H9 (cell line): Measurements from ENCODE around the gene SLC36A2. TPM values are rescaled to one million over a fixed set of nuclear protein-coding genes. Genes with fewer than 3 reads are reported as not detected.

Source experiments
- DNase-seq: peaks from one replicate; pipeline ENCODE4 v3.0.0-alpha.2; 2017
- H2AFZ ChIP-seq: one replicate; pipeline ENCODE4 v1.6.1; 2013; ENCODE audit warnings: mild to moderate bottlenecking, low read length, control low read depth, moderate library complexity
- H2AK5ac ChIP-seq: 2 replicates; pipeline ENCODE4 v1.6.1; 2013; ENCODE audit warnings: low read length, control low read depth, mixed read lengths; ENCODE audit not compliant: insufficient read length
- H2BK120ac ChIP-seq: one replicate; pipeline ENCODE4 v1.6.1; 2013; ENCODE audit warnings: low read depth, mild to moderate bottlenecking, low read length, control low read depth, inconsistent platforms; ENCODE audit not compliant: poor library complexity, severe bottlenecking
- H2BK12ac ChIP-seq: 2 replicates; pipeline ENCODE4 v1.6.1; 2013; ENCODE audit warnings: low read length, control low read depth, mixed read lengths, low read depth; ENCODE audit not compliant: insufficient read length
- H2BK15ac ChIP-seq: 2 replicates; pipeline ENCODE4 v1.6.1; 2013; ENCODE audit warnings: low read depth, low read length, control low read depth
- H2BK20ac ChIP-seq: one replicate; pipeline ENCODE4 v1.6.1; 2013; ENCODE audit warnings: low read depth, mild to moderate bottlenecking, low read length, control low read depth, inconsistent platforms; ENCODE audit not compliant: poor library complexity, severe bottlenecking
- H2BK5ac ChIP-seq: 2 replicates; pipeline ENCODE4 v1.6.1; 2013; ENCODE audit warnings: low read length, control low read depth, mixed read lengths; ENCODE audit not compliant: insufficient read length
- H3K14ac ChIP-seq: 2 replicates; pipeline ENCODE4 v1.6.1; 2013; ENCODE audit warnings: low read length, control low read depth; ENCODE audit not compliant: insufficient read depth
- H3K18ac ChIP-seq: 2 replicates; pipeline ENCODE4 v1.6.1; 2013; ENCODE audit warnings: low read depth, mild to moderate bottlenecking, mixed read lengths, low read length, control low read depth; ENCODE audit not compliant: insufficient read length
- H3K23ac ChIP-seq: 2 replicates; pipeline ENCODE4 v1.6.1; 2013; ENCODE audit warnings: low read length, control low read depth, mixed read lengths, low read depth; ENCODE audit not compliant: insufficient read length
- H3K23me2 ChIP-seq: 2 replicates; pipeline ENCODE4 v1.6.1; 2013; ENCODE audit warnings: low read depth, mild to moderate bottlenecking, mixed read lengths, low read length, control low read depth; ENCODE audit not compliant: insufficient read length, poor library complexity, severe bottlenecking
- H3K27ac ChIP-seq: 2 replicates; pipeline ENCODE4 v1.5.1; 2013; ENCODE audit warnings: low read length, control low read depth, mixed read lengths, low read depth; ENCODE audit not compliant: insufficient read length
- H3K27me3 ChIP-seq: 2 replicates; pipeline ENCODE4 v1.6.1; 2013; ENCODE audit warnings: low read length, control low read depth, inconsistent platforms; ENCODE audit not compliant: insufficient read depth
- H3K4ac ChIP-seq: 2 replicates; pipeline ENCODE4 v1.6.1; 2013; ENCODE audit warnings: low read depth, mild to moderate bottlenecking, control low read depth, inconsistent platforms, low read length, moderate library complexity
- H3K4me1 ChIP-seq: 2 replicates; pipeline ENCODE4 v1.6.1; 2013; ENCODE audit warnings: low read length, control low read depth, inconsistent platforms; ENCODE audit not compliant: insufficient read depth
- H3K4me2 ChIP-seq: 2 replicates; pipeline ENCODE4 v1.6.1; 2013; ENCODE audit warnings: low read length, control low read depth, mixed read lengths; ENCODE audit not compliant: insufficient read length, insufficient read depth
- H3K56ac ChIP-seq: 2 replicates; pipeline ENCODE4 v1.6.1; 2013; ENCODE audit warnings: low read depth, mild to moderate bottlenecking, mixed read lengths, low read length, control low read depth; ENCODE audit not compliant: insufficient read length
- H3K79me1 ChIP-seq: 2 replicates; pipeline ENCODE4 v1.6.1; 2013; ENCODE audit warnings: low read depth, mild to moderate bottlenecking, moderate library complexity, low read length, control low read depth, inconsistent platforms; ENCODE audit not compliant: insufficient read depth, poor library complexity, severe bottlenecking
- H3K79me2 ChIP-seq: 2 replicates; pipeline ENCODE4 v1.6.1; 2013; ENCODE audit warnings: low read length, control low read depth, inconsistent platforms; ENCODE audit not compliant: insufficient read depth
- H3K9ac ChIP-seq: 2 replicates; pipeline ENCODE4 v1.6.1; 2013; ENCODE audit warnings: low read length, control low read depth, mixed read lengths; ENCODE audit not compliant: insufficient read length; ENCODE audit errors: extremely low read depth
- H3K9me3 ChIP-seq: one replicate; pipeline ENCODE4 v1.6.1; 2013; ENCODE audit warnings: low read depth, low read length, inconsistent platforms; ENCODE audit not compliant: control insufficient read depth
- H3T11ph ChIP-seq: one replicate; pipeline ENCODE4 v1.6.1; 2013; ENCODE audit warnings: mild to moderate bottlenecking, low read length, control low read depth, inconsistent platforms
- H4K20me1 ChIP-seq: one replicate; pipeline ENCODE4 v1.6.1; 2013; ENCODE audit not compliant: control insufficient read depth, insufficient read length, insufficient read depth
- H4K5ac ChIP-seq: 2 replicates; pipeline ENCODE4 v1.6.1; 2013; ENCODE audit warnings: low read depth, mild to moderate bottlenecking, mixed read lengths, low read length, control low read depth; ENCODE audit not compliant: insufficient read length
- H4K8ac ChIP-seq: replicated peaks from 2 replicates; pipeline ENCODE4 v1.6.1; 2013; ENCODE audit warnings: low read length, control low read depth, mixed read lengths, low read depth; ENCODE audit not compliant: insufficient read length
- H4K91ac ChIP-seq: 2 replicates; pipeline ENCODE4 v1.6.1; 2013; ENCODE audit warnings: low read depth, mild to moderate bottlenecking, moderate library complexity, mixed read lengths, low read length, control low read depth; ENCODE audit not compliant: insufficient read length
- H3K27ac Mint-ChIP-seq, 3 experiments: 2 replicates in 2 of 3; 3 replicates in 1 of 3; pipeline ENCODE4 v1.8.0; 2020 to 2021; ENCODE audit warnings: mixed read lengths in 3 of 3, mild to moderate bottlenecking in 1 of 3, moderate library complexity in 1 of 3
- H3K27me3 Mint-ChIP-seq: 2 replicates; pipeline ENCODE4 v1.8.0; 2021; ENCODE audit warnings: low read depth, mild to moderate bottlenecking, moderate library complexity, mixed read lengths
- H3K36me3 Mint-ChIP-seq, 3 experiments: 2 replicates in 2 of 3; 3 replicates in 1 of 3; pipeline ENCODE4 v1.8.0; 2020 to 2021; ENCODE audit warnings: low read depth in 3 of 3, mixed read lengths in 3 of 3; ENCODE audit not compliant: insufficient read depth in 1 of 3
- H3K4me1 Mint-ChIP-seq, 2 experiments: 2 replicates each; pipeline ENCODE4 v1.8.0; 2020; ENCODE audit warnings: mixed read lengths in 2 of 2
- H3K4me3 Mint-ChIP-seq, 2 experiments: 2 replicates in 1 of 2; 3 replicates in 1 of 2; pipeline ENCODE4 v1.8.0; 2020 to 2021; ENCODE audit warnings: mild to moderate bottlenecking in 2 of 2, mixed read lengths in 2 of 2, moderate library complexity in 1 of 2
- H3K9me3 Mint-ChIP-seq, 2 experiments: 2 replicates in 1 of 2; 3 replicates in 1 of 2; pipeline ENCODE4 v1.8.0; 2020; ENCODE audit warnings: mild to moderate bottlenecking in 2 of 2, mixed read lengths in 2 of 2, moderate library complexity in 1 of 2
- WGBS: extraction: QIAGEN DNeasy Blood & Tissue Kit; methylation state at CpG from one replicate; pipeline ENCODE4 v1.1.7; 2013; ENCODE audit warnings: missing lambda C conversion rate, low lambda C conversion rate, mixed read lengths; ENCODE audit not compliant: insufficient read length; ENCODE audit errors: extremely low coverage; 5-methylcytosine and 5-hydroxymethylcytosine counted together
- total RNA-seq: library from RNA; stranded (reverse); gene quantifications from 2 replicates; pipeline ENCODE4 v1.2.1, GENCODE V29; 2021
- TF ChIP-seq, protein P1 (sequence below): fragments of 200-600 bp; sonication (generic); conservative IDR thresholded peaks from 3 replicates; pipeline ENCODE4 v1.8.0; 2021; ENCODE audit warnings: antibody characterized with exemption, mild to moderate bottlenecking

The SLC36A2 gene
- total RNA-seq, 1 experiment from 2014 or later = 0.15 TPM

DNA sequence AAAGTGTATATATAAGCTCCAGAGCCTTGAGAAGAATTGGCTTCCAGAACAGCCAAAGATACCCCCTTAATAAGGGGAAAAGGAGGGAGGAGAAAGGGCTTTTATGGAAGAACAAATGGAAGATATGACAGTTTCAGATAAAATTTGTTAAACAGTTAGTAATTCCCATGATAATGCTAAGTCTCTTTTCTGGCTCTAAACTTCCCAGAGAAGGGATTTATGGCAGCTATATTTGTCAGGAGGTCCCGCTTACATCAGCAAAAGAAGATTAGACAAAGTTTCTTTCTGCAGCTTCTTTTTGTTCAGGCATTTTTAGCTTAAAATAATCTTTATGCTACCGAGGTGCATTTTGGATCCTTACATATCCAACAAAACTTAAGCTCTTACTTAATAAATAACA, 29.5 kb downstream of the SLC36A2 start:
- no peak overlapping the region for H2AFZ ChIP-seq

More for the DNA sequence above, 29.5 kb downstream of the SLC36A2 start:
- H4K20me1 ChIP-seq = no peaks in the 10 kb centered on the region
- H2BK5ac ChIP-seq = no peak overlapping the region
- peaks cover 26 to 29% of the 10 kb centered on the region in 2 experiments for H3K4me1 Mint-ChIP-seq
- H4K91ac ChIP-seq = no peak overlapping the region
- H3K23me2 ChIP-seq = no peaks in the 10 kb centered on the region
- no peaks in the 10 kb centered on the region for H3K36me3 Mint-ChIP-seq
- no peak overlapping the region for H3K27ac ChIP-seq
- H3K27ac Mint-ChIP-seq = 0 out of 7 replicates have a peak overlapping the region, but pooled peaks of 1 of the 3 experiments have one; percentile 4
- no peaks in the 10 kb centered on the region for H3K9me3 Mint-ChIP-seq
- no peaks in the 10 kb centered on the region for H3K79me2 ChIP-seq
- H3K4me2 ChIP-seq = no peak overlapping the region
- no peak overlapping the region for H3T11ph ChIP-seq
- TF ChIP-seq, protein P1, sequence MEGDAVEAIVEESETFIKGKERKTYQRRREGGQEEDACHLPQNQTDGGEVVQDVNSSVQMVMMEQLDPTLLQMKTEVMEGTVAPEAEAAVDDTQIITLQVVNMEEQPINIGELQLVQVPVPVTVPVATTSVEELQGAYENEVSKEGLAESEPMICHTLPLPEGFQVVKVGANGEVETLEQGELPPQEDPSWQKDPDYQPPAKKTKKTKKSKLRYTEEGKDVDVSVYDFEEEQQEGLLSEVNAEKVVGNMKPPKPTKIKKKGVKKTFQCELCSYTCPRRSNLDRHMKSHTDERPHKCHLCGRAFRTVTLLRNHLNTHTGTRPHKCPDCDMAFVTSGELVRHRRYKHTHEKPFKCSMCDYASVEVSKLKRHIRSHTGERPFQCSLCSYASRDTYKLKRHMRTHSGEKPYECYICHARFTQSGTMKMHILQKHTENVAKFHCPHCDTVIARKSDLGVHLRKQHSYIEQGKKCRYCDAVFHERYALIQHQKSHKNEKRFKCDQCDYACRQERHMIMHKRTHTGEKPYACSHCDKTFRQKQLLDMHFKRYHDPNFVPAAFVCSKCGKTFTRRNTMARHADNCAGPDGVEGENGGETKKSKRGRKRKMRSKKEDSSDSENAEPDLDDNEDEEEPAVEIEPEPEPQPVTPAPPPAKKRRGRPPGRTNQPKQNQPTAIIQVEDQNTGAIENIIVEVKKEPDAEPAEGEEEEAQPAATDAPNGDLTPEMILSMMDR = no peak
- no peak overlapping the region for H3K4ac ChIP-seq
- H3K56ac ChIP-seq = no peak overlapping the region
- no peak overlapping the region for H2BK120ac ChIP-seq
- H3K18ac ChIP-seq = no peak overlapping the region
- no peak overlapping the region for H4K5ac ChIP-seq
- H3K27me3 Mint-ChIP-seq = no peaks in the 10 kb centered on the region; the same call in 1 of the 2 replicates
- no peaks in the 10 kb centered on the region for H3K27me3 ChIP-seq
- no peak overlapping the region for H2BK20ac ChIP-seq
- H2BK12ac ChIP-seq = no peak overlapping the region
- no peak overlapping the region for H3K9ac ChIP-seq
- no peak for DNase-seq
- no peak overlapping the region for H4K8ac ChIP-seq
- H2BK15ac ChIP-seq = no peak overlapping the region
- no peak overlapping the region for H2AK5ac ChIP-seq
- no peak overlapping the region for H3K4me3 Mint-ChIP-seq
- WGBS = no CpG with 5 or more reads among the region's 2 CpGs
- no peaks in the 10 kb centered on the region for H3K9me3 ChIP-seq
- H3K23ac ChIP-seq = no peak overlapping the region
- no peaks in the 10 kb centered on the region for H3K79me1 ChIP-seq
- H3K14ac ChIP-seq = no peak overlapping the region
- no peaks in the 10 kb centered on the region for H3K4me1 ChIP-seq
